Stimulated activated naive CD4-positive, alpha-beta T cell (primary cell): Measurements from ENCODE around the gene MRM1.
"Not testable (repeated sequence)": the region's sequence is repeated elsewhere in the genome, so short reads cannot be mapped to it uniquely, and the experiment has no call there.

Source experiments
- DNase-seq, 6 experiments: peaks; one replicate each; lab custom pipeline; 2025; lab: John Stamatoyannopoulos, UW

MRM1 gene

DNA sequence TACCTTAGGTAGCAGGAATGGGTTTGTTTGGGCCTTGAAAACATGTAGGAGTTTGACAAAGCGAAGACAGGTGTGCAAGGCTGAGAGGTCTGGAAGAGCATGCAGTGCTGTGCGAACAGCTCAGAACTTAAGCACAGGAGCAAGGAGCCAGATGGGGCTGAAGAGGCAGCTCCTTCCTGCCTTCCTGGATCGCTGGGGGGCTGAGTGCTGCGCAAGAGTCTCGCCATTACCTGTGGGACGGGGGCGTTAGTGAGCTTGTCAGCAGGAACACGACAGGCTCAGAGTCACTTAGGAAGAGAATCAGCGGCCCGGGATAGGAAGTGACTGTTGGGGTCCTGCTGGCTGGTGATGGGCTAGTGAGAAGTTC is 464 bp upstream of the MRM1 start:
- DNase-seq, result peak in 3 of 6 experiments; percentile 37 to 51 (median 43)

DNA sequence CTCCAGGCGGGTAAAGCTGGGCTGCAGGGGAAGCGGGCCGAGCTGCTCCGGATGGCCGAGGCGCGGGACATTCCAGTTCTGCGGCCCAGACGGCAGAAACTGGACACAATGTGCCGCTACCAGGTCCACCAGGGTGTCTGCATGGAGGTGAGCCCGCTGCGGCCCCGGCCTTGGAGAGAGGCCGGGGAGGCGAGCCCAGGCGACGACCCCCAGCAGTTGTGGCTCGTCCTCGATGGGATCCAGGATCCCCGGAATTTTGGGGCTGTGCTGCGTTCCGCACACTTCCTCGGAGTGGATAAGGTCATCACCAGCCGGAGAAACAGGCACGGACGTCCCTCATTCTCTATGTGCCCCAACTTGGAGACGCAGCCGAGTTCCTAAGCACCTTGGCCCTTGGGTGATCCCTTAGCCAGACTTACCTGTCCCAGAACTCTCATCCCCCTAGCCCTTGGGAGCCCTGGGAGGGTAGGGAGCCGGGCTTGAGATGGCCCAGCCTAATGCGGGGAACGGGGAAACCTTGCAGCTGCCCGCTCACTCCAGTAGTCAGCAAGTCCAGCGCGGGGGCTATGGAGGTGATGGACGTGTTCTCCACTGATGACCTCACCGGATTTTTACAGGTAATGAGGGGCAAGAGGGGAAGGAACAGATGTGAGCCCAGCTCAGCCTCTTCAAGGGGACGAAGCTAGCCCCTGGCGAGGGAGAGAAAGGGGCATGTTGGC is 806 bp downstream of the MRM1 start:
- peak in 2 of 6 experiments; percentile 21 to 40 for DNase-seq

DNA sequence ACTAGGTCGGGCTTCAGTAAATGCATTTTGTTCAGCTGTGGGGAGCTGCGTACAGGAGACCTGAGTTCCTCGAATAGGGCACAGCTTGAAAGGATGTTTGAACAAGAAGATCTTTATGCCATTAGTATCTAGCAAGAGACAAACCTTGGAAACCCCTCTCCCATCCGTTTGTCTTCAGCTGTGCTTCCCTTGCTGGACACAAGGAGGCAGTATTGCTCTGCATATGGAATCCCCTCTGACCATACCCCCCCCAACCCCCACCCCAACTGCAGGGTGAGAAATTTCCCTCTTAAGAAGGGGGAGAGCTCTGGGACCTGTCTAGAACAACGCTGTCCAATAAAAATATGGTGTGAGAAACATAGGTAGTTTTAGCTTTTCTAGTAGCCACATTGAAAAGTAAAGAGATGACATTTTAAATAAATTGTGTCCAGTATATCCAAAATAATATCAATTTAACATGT is 1.6 kb downstream of the MRM1 start:
- DNase-seq, result peak; percentile 24 to 76 (median 66)

DNA sequence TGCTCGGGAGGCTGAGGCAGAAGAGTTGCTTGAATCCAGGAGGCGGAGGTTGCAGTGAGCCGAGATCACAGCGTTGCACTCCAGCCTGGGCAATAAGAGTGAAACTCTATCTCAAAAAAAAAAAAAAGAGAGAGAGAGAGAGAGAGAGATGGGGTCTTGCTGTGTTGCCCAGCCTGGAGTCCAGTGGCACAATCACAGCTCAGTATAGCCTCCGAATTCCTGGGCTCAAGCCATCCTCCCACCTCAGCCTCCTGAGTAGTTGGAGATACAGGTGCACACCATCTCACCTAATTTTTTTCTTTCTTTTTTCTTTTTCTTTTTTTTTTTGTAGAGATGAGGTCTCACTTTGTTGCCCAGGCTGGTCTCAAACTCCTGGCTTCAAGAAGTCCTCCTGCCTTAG is 3.6 kb downstream of the MRM1 start:
- not testable (repeated sequence) for DNase-seq

DNA sequence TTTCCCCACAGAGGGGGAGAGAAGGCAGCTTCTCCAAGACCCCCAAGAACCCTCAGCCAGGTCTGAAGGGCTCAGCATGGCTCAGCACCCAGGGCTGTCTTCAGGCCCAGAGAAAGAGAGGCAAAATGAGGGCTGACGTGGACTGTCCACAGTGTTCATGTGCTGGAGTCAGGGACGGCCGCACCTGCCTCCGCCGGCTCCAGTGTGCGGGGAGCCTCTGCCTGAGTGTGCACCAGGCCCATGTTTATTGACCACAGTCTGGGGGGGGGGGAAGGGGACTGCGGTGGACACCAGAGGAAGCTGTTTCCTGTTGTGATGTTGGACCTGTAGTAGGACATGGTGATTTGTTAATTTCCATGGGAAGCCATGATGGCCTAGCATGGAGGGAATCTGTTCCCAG is 6.9 kb downstream of the MRM1 start:
- no peak for DNase-seq

DNA sequence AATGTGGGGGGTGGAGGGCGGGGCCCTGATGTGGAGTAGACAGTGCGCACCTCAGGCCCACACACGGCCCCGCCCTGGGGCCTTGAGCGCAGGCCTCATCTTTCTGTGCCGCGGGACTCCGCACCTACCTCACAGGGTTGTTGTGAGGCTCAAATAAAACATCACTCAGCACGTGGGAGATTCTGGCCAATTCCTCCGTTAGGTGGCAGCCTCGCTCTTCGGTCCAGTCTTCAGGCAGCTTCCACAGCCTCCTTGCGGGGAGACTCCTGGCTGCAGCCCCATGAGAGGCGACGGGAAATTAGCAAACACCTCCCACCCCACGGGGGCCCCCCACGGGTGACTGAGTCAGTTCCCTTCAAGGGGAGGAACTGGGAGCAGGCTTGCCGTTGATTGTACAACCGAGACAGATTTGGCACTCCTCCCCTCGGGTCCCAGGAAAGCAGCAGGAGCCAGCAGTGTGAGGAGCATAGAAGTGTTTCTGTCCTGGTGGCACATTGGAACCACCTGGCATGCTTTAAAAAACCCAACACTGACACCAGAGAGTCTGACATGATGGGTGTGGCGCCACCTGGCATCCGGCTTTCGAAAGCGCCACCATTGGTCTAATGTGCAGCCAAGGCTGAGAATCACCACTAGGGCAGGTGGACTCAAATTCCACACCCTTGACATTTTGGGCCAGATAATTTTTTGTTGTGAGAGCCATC is 7.6 kb downstream of the MRM1 start:
- DNase-seq, result no peak

DNA sequence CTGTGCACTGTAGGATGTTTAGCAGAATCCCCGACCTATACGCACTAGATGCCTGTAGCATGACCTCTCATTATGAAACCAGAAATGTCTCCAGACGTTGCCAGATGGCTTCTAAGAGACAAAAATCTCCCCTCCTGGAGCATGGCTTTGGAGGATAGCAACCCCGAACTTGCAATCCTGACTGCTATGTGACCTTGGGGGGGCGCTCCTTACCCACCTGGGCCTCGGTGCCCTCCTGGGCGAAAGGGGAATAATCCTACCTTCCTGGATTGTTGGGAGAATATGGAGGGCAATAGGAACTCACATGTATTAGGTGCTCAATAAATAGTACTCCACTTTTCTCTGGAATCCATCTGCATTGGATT is 8.1 kb downstream of the MRM1 start:
- DNase-seq, result no peak

DNA sequence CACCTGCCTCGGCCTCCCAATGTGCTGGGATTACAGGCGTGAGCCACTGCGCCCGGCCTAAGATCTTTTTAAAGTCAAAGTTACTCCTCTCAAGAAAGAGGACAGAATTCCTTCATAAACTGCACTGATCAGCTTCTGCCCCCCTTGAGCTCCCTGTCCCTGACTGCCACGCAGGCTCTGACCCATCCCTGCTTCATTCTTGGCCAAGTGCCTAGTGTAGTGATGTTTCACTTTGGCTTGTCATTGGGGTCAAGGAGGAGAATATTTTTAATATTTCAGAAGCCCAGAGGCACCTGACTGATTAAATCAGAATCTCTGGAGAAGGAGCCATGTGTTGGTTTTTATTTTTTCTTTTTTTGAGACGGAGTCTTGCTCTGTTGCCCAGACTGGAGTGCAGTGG is 9.1 kb downstream of the MRM1 start:
- no peak for DNase-seq

DNA sequence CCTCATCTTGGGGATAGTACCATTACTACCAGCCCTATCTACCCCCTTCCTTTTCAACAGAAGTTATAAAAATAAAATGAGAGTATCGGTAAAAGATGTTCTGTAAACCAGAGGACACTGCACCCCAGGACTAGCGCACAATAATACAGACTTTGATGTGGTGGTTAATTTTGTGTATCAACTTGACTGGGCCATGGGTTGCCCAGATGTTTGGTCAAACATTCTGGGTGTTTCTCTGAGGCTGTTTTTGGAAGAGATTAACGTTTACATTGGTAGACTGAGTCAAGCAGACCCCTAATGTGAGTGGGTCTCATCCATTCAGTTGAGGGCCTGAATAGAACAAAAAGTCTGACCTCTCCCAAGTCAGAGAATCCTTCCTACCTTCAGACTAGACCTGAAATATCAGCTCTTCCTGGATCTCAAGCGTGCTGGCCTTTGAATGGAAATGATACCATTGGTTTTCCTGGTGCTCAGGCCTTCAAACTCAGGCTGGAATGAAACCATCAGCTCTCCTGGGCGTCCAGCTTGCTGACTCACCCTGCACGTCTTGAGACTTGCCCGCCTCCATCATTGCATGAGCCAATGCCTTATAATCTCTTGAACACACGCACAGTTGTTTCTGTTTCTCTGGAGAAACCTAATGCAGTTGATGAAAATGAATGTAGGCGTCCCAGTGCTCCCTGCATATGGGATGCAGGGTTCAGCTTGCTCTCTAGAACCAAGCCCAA is 10.1 kb downstream of the MRM1 start:
- DNase-seq, result no peak

DNA sequence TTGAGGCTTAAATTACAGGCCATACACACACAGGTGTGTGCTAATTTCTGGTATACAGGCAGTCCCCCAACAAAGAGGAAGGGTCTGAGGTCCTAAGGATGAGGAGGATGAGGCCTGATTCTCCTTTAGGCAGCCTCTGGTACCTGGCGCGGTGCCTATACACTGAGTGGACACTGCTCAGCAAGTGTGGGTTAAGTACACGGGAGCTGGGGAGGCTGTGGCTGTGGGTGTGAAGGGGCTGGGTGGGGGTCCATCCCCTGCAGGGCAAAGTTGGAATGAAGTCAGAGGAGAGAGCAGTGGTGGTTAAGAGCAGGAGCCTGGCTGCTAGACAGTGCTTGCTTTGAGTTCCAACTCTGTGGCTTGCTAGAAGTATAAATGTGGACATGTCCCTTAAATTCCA is 10.9 kb downstream of the MRM1 start:
- no peak for DNase-seq

DNA sequence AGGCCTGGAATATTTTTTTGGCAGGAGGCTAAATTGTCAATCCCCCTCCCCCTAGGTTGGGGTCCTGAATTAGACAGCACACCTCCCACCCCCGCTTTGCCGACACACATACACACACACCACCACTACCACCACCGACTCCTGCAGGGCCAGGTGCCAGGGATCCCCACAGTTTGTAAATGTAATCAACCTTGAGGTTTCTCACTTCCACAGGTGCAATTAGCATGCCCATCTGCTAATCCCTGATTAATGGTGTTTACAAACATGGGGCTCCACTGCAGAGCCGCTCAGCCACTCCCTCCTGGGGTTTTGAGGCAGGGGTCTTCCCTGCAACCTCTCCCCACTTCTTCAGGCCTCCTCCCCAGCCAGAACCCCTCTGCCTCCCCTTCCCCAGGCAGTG is 11.8 kb downstream of the MRM1 start:
- no peak for DNase-seq

DNA sequence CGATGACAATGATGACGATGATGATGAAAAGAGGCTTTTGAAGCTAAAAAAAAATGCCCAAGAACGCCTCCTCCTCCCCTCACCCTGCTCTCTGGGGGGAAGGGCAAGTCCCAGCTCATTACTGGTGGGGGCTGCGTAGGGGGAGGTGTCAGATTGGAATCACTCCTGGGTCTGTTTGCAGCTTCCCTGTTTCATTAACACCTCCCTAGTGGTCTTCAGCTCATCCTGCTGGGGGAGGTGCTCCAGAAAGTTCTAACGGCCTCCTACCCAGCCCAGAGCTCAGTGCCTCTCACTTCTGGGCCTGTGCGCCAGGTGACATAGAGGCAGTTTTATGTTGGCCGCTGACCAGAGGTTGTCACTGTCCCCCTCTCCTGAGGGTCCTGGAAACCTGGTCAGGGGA is 12.7 kb downstream of the MRM1 start:
- DNase-seq, result no peak

DNA sequence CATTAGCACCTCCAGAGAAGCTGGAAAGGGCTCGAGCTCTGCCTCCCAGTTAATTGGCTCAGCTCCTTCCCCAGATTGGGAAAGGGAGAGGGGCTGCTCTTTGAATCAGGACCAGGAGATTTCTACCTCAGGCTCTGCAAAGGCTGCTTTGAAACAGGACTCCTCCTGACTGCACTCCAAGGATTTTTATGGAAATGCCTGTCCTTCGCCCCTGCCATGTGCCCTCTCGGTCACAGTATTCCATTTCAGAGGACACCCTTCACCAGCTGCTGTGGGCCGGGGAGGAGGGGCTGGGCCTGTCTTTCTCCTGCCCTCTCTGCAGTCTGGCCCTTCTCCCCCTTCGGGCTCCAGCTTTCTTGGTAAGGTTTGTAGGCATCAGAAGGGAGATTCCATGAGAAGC is 13.6 kb downstream of the MRM1 start:
- DNase-seq, result no peak

DNA sequence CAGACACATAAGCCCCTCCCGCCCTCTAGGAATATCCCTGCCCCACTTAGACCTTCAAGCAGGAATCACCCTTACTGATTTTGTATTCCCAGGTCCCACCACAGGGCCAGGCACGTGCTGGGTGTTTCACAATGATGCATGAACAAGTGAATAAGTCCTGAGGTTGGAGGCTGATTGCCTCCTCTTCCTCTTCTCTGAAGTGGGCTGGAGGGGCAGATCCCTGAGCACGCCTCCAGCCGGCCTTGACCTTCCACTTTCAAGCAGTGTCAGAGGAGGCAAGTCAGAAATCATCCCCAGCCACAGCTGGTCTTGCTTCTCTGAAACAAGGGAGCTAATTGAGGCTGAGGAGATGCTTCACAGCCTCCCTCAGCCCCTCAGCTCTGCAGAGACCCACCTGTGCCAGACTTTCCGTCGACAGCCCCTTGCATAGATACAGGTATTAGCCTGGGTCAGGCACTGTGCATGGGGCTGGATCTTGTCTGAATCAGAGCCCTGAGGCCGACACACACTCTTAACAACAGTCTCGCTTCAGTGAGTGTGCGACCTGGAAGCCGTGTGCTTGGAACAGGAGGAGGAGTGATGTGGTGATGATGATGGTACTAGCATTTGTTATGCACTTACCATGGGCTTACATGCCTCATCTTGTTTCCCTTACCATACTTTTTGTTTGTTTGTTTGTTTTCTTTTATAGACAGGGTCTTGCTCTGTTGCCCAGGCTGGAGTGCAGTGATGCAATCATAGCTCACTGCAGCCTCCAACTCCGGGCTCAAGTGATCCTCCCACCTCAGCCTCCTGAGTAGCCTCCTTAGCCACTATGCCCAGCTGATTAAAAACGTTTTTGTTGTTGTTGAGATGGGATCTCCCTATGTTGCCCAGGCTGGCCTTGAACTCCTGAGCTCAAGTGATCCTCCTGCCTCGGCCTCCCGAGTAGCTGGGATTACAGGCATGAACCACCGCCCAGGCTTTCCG is 15.0 kb downstream of the MRM1 start:
- no peak for DNase-seq

DNA sequence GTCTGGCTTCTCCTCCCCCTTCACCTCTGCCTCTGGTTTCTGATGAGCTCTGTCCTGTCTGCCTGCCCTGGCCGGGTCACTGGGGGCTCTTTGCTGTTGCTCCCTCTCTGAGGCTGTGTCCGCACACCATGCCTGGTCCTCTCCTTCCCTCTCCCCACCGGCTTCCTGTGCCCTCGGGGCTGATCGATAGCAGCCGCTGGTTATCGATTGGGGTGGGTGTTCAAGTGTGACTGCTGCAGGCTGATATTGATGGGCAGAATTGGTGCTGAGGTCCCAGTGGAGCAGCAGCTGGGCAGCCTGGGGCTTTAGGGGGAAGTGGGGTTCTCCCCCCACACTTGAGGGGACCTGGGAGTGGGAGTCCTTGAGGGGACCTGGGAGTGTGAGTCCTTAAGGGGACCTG is 16.4 kb downstream of the MRM1 start:
- DNase-seq, result no peak

DNA sequence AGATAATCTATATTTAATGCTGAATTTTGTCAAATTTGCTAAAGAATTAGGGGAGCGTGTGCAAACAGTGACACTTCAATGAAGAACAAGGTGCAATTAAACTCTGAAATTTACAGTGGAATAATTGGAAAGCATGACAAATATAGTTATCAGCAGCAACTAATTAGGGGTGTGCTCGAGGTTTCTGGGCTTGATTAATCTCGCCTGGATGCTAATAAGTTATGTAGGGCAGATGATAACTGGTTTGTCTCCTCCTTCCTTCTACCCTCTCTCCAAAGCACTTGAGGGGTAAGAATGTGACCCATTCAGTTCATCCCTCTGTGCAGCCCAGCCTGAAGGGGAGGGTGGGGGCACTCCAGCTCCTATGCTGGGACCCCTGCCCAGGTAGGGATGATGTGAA is 21.9 kb downstream of the MRM1 start:
- DNase-seq, result no peak

DNA sequence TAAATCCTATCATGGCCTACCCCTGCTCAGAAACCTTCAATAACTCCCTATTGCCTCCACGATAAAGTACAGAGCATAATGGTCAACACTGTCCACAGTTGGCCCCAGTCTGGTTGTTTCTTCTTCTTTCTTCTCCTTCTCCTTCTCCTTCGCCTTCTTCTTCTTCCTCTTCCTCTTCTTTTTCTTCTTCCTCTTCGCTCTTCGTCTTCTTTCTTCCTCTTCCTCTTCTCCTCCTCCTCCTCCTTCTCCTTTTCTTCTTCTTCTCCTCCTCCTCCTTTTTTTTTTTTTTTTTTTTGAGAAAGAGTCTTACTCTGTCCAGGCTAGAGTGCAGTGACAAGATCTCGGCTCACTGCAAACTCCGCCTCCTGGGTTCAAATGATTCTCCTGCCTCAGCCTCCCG is 23.8 kb downstream of the MRM1 start:
- no peak for DNase-seq

DNA sequence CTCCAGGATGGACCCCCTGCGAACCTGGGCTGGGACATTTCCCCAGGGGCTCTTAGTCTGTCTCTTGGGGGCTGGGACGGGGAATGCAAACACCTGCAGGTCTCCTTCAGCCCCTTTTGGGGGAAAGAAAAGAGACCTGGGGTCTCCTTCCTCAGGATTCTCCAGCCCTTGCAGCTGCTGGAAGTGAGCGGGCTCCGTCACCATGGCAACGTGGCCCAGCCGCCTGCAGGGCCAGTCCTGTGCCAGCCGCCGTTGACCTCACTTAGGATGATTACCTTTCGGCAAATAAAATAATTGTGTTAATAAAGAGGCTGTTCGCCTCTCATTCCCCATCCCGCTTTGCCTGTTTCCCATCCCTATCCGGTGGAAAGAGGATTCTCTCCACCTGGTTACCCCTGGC is 25.7 kb downstream of the MRM1 start:
- DNase-seq, result no peak

DNA sequence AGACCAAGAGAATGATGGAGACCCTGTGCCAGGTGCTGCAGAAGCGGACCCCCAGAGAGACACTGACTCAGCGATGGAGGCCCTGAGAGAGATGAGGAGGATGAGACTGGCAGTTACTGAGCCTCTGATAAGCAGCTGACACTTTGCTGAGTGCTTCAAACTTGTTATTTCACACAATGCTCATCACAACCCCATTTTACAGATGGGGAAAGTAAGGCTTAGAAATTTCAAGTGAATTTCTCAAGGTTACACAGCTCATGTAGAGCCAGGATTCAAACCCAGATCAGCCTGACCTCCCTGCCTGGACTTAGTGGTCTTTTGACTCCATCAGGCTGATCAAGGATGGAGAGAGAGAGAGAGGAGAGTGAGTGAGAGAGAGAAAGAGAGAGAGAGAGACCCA is 27.2 kb downstream of the MRM1 start:
- no peak for DNase-seq

DNA sequence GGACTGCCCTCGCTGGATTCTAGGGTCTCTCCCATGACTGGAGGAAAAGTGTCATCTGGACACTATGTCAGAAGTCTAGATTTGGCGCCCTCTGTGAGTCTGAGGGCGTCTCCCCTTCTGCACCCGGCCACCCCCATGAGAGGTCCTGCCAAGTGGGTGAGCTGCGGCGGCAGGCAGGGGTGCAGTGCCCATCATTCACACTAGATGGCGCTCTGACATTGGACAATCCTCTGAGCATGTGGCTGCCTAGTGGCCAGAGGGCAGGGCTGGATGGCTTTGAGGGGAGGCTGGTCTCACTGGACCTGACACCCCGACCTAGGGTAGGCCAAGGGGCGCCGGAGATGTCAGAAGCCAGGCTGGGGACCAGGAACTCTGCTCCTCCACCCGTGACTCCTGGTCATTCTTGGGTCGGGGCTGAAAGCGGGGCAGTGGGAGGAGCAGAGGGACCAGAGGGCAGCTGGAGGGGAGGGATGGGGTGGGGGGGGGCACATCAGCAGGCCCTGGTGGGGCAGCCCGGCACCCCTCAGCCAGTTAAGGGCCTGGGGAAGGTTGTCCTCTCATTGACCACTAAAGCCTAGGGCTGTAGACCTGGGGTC is 28.0 kb downstream of the MRM1 start:
- DNase-seq, result peak; percentile 18 to 84 (median 68)

DNA sequence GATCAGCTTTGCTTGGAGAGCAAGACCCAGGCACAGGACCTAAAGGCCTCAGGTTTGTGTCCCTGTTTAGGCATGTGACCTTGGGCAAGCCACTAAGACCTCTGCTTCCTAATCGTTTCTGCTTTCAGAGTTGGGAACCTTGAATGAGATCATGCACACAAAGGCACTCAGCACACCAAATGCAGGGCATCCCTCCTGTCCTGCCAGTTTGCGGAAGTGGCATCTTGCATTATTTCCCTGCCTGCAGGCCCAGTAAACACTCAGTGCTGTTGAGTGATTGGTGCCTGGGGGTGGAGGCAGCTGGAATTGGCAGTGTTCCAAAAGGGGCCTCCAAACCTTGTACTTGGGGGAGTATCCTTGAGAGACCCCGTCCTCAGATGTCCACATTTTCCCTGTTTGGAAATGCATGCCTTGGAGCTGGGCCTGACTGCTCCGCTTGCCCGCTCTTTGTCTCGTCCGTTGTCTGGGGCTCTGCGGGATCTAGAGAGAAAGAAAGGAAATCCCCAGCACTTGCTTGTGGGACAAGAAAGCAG is 28.7 kb downstream of the MRM1 start:
- no peak for DNase-seq
